Left hindlimb (tissue), 1 donor: ENCODE data around the gene SLC5A7.

Source experiments
- DNase-seq: peaks from one replicate; pipeline ENCODE4 v3.0.0-alpha.2; 2018

Gene SLC5A7

DNA sequence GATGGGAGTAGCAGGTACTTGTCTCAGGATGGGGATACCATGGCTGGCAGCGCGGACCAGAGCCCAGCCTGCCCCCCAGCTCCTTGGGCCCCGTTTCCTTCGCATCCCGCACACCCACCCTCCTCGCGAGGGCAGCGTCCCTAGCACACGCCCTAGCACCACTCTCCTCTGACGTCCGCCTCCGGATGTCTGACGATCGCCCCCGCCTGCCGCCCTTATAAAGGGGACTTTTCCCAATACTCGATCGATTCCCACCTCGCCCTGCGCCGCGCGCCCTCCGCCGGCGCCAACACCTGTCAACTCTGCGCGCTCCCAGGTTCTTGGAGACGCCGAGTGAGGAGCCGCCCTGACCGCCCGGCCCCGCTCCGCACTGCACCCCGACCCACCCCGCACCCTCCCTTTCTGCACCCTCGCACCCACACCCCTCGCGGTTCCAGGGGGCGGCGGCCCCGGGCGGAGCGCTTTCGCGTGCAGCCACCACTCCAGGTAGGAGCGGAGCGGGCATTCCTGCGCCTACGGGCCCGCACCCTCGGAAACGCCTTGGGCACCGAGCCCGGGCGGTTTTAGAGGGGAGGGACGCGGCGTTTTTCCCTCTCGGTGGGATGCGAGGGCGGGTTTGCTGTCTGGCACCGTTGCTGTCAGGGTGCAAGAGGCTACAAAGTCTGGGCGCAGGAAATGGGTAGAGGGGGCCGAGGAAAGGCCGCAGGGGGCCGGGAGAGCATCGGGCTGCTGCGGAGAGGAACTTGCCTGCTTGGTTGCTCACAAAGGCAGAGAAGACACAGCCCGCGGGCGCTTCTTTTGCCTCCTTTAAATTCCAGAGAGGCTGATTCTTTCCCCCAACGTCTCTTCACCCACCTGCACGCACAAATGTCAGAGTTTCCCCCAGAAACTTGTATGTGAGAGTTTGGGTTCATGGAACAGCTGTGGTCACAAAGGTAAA is at the start of gene SLC5A7:
Gene SLC5A7, plus strand, starts transcription at position 247 of the 940 bp plus-strand sequence. CDS start 1,632 bp downstream, outside the sequence.
- DNase-seq = no peak

- DNase-seq = no peak
Observed at GRCh38 chr2:107961395-107961794, 24.9 kb upstream of the SLC5A7 start.

DNA sequence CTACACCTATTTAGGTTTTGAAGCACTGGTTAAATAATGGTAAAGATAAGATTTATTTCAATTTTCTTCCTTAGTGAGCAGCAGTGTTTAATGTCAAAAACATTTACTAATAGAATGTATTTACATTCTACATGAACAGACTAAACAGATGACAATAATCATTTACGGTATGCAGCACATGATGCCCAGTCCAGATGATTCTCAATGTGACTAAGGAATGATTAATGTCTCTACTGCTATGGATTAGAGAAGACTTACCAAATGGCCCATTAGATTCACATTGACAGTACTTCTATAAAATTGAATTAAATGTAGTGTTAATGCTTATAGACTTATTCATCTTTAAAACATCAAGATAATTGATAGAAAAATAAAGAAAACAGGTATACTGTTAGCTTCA is 22.1 kb upstream of the SLC5A7 start:
- DNase-seq = no peak

- DNase-seq = no peak
Observed at GRCh38 chr2:107984707-107985106, 1.6 kb upstream of the SLC5A7 start.

DNA sequence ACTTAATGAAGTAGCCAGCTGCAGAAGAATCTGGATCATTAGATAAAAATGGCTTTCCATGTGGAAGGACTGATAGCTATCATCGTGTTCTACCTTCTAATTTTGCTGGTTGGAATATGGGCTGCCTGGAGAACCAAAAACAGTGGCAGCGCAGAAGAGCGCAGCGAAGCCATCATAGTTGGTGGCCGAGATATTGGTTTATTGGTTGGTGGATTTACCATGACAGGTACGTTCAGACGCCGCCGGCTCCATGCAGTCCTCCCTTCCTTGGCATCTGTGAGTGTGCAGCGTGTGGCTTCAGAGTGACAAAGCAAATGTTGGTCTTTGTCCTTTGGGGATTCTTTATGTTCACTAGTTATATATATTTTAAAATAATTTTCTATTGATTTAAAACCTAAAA is 1.8 kb downstream of the SLC5A7 start:
- no peak for DNase-seq

DNA sequence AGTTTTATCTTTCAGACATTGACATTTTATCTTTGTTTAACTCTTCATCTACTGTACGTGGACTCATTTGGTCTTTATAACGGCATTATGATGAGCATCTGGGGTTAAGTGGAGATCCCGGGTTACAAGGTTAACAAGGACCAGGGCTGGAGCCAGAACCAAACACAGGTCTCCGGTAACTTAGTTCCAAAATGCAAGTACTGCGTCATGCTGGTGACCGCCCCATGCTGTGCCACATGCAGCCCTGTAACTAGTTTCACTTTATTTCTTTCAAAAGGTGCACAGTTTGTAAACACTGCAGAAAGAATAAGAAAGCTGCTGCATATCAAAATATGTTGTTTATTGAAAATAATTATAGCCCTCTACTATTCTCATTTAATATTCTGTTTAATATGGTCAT is 3.1 kb downstream of the SLC5A7 start:
- DNase-seq = no peak

- no peak for DNase-seq
Observed at GRCh38 chr2:107990718-107991117, 4.4 kb downstream of the SLC5A7 start.

- no peak for DNase-seq
Observed at GRCh38 chr2:107992069-107992468, 5.7 kb downstream of the SLC5A7 start.

GRCh38 chr2:107999158-107999557 is 12.8 kb downstream of the SLC5A7 start:
- DNase-seq = no peak

DNA sequence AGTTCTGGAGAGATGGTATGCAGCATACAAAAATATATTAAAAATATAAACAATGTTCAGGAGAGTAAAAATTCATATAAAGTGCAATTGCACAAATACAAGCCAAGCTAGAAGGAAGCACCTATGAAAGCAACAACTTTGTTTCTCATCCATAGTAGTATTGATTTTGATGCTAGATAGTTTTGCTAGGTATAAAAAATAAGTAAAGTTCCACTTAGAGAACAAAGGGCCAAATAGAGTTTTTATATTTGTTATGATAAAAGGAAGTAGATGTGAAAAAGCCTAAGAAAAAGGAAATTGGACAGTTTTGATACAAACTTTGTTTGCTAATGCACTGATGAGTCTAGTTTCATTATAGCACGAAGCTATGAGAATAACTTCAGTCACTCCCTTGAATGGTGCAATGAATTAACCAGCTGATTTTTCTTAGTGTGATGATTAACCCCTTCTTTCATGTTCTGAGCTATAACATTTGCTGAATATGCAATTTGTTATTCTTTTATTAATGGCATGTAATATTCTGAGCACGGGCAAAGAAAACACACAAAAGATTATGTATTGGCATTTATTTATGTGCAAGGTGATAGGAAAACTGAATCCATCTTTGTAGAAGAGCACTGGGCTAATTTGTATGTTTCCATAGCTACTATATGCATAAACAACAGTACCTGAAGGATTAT is 24.7 kb downstream of the SLC5A7 start:
- DNase-seq = no peak

- DNase-seq = no peak
Observed at GRCh38 chr2:108013305-108013704, 27.0 kb downstream of the SLC5A7 start.

DNA sequence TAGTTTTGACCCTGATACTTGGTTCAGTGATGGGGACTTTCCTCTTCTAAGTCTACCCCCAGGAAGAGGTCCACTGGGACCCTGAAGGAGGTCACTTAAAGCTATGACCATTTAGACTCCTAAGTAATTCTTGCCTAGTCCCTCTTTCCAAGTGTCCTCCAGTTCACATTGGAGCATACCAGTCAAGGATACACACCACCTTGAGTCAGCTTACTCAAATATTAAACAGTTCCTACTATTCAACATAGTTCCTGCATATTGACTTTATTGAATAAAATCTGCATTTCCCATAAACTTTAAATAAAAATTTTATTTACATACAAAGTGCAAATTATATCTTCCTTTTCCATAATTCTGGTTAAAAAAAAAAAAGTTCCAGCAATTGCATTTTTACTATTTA is 36.3 kb downstream of the SLC5A7 start:
- DNase-seq = no peak

DNA sequence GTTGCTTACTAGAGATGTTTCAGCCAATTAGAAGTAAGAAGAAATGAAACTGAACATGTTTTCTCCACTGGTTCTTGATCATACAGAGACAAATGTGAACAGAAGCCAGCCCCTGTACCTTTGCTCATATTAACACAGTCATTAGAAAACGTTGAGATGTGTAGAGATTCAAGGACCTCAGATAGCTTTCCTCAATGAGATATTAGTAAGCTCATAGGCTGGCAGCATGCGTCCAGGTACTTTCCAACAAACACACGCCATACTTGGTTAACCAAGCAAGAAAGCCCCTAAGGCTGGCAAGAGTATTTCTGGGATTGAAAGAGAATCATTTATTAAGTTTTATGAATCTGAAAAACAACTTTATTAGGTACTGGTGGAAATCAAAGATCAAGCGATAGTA is 37.5 kb downstream of the SLC5A7 start:
- no peak for DNase-seq

DNA sequence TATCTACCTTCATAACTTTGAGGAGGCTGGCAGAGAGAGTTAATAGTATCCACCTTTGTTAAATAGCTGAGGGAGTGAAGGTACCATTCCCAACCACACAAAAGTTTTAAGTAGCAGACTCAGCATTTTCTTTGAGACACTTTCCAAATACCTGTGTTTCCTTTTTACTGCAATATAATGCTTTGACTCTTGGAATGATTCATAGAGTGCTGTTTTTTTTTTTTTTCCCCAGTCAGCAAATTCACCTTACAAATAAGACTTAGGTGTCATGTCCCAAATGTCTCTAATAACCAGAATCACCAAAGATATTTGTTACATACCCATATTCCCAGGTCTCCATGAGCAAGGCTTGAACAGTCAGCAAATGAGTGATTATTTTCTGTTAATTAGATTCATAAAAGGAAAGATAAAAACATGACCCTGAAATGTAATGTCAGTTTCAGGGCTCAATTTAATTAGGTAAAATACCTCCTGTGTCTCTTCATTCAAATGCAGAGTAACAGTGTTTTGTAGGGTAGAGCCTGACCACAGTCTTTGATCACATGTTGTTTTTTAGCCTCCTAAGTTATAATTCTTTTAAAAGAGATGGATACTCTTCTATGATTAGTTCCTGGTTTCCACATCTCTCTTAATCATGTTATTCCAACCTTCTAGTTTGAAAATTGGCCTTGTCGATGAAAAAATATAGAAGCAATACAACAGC is 39.9 kb downstream of the SLC5A7 start:
- no peak for DNase-seq

GRCh38 chr2:108029496-108029895 is 43.2 kb downstream of the SLC5A7 start:
- DNase-seq = no peak

DNA sequence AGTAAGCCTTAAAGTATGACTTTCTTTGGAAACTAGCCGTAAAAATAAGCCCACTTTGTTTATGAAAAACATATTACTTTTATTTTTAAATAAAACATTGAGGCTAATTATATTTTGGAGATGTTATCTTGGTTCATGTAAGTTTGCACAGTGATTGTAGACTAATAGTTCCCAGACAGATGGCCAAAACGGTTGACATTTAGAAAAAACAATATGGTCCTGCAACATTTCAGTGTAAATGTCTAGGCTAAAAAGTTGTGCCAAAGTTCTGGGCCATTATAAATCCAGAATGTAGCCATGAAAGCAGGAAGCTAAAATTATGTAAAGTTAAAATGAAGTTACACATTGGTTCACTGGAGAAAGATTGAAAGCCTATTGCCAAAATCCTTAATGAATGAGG is 43.6 kb downstream of the SLC5A7 start:
- DNase-seq = no peak

GRCh38 chr2:108031471-108031941 is 45.2 kb downstream of the SLC5A7 start:
- no peak for DNase-seq

DNA sequence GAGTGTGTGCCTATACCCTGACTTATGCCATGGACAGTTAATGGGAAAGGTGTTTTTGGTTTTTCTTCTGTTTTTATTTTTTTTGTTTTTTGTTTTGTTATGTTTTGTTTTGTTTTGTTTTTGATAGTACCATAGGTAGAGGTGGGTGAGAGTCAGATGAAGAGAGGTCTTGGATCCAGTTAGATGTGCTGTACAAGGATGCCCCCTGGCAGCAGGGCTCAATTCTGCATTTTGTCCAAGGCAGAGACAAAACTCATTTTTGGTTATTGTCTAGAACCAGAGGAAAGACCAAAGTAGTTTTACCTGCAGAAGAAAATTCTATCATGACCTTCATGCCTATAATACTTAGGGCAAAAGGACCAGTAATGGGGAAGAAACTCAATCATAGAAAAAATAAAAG is 48.5 kb downstream of the SLC5A7 start:
- no peak for DNase-seq

- no peak for DNase-seq
Observed at GRCh38 chr2:108048752-108049151, 62.4 kb downstream of the SLC5A7 start.

GRCh38 chr2:108058576-108059137 is 72.3 kb downstream of the SLC5A7 start:
- DNase-seq = no peak

- DNase-seq = no peak
Observed at GRCh38 chr2:108061439-108062042, 75.2 kb downstream of the SLC5A7 start.
